ENCODE data around the gene PLXNA4. TPM values are rescaled to one million over a fixed set of nuclear protein-coding genes. Genes with fewer than 3 reads are reported as not detected.

Gene PLXNA4
- total and polyA plus RNA-seq, 2 donors from 2014 or later, result 0.17 to 3.5 TPM

DNA sequence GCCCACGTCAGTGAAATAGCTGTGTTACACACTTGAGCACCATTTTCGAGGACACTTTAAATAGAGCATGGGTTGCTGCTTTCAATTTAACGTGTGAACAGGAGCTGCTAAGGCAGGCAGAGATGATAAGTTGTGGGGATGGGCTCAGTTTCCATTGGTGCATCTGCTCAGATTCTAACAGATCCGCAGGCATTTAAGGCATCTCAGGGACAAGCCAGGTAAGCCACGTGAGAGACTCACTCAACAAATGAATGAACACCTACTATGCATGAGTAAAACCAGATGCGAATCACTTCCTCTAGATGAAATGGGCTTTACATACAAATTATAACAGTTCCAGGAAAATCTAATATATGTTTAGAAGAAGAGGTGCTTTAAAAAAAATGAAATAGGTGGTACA lies 34.6 kb downstream of the PLXNA4 start:
- FAIRE-seq (no peak), DNase-seq (no peak)
- Histone ChIP-seq H3K36me3 (ENCODE audit: control insufficient read depth in 2 of 3, insufficient read depth in 3 of 3, low read length in 3 of 3) (no peaks in the 10 kb centered on the region), H3K9ac (ENCODE audit: low read length in 3 of 3) (no peak overlapping the region), H3K4me1 (ENCODE audit: control insufficient read depth in 2 of 3, insufficient read depth in 2 of 3, low read depth in 1 of 3, low read length in 3 of 3) (no peaks in the 10 kb centered on the region), H3K9me3 (ENCODE audit: control insufficient read depth in 2 of 3, insufficient read depth in 1 of 3, low read length in 3 of 3) (peaks cover 0 to 6% (median 0%) of the 10 kb centered on the region in 3 donors), H3K4me3 (ENCODE audit: low read length in 3 of 3) (no peak overlapping the region), H3K27me3 (ENCODE audit: control insufficient read depth, insufficient read depth, low read length) (no peaks in the 10 kb centered on the region), H3K27ac (ENCODE audit: low read depth in 2 of 2, low read length in 2 of 2) (no peak overlapping the region)
- intact Hi-C loops (cut with DNase I), result no loop called here
- TF ChIP-seq, protein P1, sequence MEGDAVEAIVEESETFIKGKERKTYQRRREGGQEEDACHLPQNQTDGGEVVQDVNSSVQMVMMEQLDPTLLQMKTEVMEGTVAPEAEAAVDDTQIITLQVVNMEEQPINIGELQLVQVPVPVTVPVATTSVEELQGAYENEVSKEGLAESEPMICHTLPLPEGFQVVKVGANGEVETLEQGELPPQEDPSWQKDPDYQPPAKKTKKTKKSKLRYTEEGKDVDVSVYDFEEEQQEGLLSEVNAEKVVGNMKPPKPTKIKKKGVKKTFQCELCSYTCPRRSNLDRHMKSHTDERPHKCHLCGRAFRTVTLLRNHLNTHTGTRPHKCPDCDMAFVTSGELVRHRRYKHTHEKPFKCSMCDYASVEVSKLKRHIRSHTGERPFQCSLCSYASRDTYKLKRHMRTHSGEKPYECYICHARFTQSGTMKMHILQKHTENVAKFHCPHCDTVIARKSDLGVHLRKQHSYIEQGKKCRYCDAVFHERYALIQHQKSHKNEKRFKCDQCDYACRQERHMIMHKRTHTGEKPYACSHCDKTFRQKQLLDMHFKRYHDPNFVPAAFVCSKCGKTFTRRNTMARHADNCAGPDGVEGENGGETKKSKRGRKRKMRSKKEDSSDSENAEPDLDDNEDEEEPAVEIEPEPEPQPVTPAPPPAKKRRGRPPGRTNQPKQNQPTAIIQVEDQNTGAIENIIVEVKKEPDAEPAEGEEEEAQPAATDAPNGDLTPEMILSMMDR (IDR thresholded peaks at IDR 0.05; ENCODE audit: borderline replicate concordance, extremely low read depth, insufficient read depth), result no peak

DNA sequence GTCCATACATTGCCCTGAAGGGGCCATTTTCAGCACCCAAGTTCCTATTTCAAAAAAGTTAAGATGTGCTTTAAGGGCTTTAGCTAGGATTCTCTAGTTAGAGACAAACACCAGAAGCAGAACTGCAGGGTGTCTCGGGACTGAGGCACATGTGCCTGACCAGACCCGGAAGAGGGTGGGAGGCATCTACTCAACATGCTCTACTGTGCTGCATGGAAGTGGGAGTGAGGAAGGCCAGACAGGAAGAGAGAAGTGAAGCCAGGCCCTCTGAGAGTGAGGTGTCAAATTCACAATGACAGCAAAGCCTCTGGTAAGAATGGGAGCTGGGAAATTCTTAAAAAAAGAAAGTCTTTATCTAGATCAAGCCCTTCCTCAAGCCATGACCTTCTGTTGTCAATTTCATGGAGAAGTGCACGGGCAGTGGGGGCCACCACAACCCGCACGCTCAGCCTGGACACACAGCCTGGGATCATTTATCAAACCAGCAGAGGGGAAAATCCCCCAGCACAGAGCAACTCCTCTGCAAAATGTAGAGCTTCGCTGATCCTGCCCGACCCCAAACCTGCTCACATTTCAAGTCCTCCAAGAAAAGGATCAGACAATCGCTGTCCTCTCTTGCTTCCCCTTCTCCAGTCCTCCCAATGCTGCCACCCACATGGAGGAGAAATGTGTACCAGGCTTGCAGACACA lies 38.7 kb downstream of the PLXNA4 start:
- H3K4me3 ChIP-seq (ENCODE audit: low read length in 3 of 3), result no peak overlapping the region
- no peaks in the 10 kb centered on the region for H3K27me3 ChIP-seq (ENCODE audit: control insufficient read depth, insufficient read depth, low read length)
- DNase-seq (peak in 4 of 5 donors; percentile 75 to 85 (median 78)), FAIRE-seq (no peak)
- intact Hi-C loops (cut with DNase I), result no loop called here
- H3K4me1 ChIP-seq (ENCODE audit: control insufficient read depth in 2 of 3, insufficient read depth in 2 of 3, low read depth in 1 of 3, low read length in 3 of 3), result no peaks in the 10 kb centered on the region
- TF ChIP-seq, protein P1 (IDR thresholded peaks at IDR 0.05; ENCODE audit: borderline replicate concordance, extremely low read depth, insufficient read depth), result no peak
- no peak overlapping the region for H3K27ac ChIP-seq (ENCODE audit: low read depth in 2 of 2, low read length in 2 of 2)
- H3K9ac ChIP-seq (ENCODE audit: low read length in 3 of 3), result no peak overlapping the region
- no peaks in the 10 kb centered on the region for H3K9me3 ChIP-seq (ENCODE audit: control insufficient read depth in 2 of 3, insufficient read depth in 1 of 3, low read length in 3 of 3)
- H3K36me3 ChIP-seq (ENCODE audit: control insufficient read depth in 2 of 3, insufficient read depth in 3 of 3, low read length in 3 of 3), result no peaks in the 10 kb centered on the region

DNA sequence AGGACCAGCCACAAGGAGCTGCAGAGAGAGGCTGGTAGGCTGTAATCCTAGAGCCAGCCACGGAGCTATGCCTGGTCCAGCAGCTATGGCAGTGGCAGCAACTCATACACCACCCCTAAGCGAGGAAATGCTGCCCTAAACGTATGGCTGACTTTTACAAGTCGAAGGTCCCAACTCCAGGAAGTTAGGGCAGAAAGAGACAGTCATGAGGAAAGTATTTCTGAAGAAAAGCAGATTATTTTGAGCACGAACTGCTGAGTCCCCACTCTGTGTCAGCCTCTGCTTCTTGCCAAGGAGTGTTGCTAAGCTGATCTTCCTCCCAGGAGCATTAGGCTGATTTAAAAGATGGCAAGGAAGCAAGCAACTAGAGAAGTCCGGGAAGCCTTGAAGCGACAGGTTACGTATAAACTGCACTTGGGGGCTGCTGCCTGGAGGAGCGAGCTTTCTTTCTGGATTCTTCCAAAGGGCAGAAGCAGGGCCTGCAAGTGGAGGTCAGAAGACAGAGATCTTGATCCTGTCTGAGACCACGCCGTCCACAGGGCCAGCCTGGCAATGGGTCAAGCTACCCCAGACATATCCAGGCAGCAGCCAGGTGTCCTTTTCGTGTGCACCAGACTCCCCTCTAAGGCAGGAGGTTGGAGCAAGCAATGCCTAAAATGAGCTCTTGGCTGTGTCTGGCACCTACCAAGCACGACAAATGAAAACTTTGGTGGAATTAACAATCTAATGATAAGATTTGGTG lies 39.4 kb downstream of the PLXNA4 start:
- Histone ChIP-seq H3K27ac (ENCODE audit: low read depth in 2 of 2, low read length in 2 of 2) (no peak overlapping the region), H3K4me3 (ENCODE audit: low read length in 3 of 3) (no peak overlapping the region), H3K36me3 (ENCODE audit: control insufficient read depth in 2 of 3, insufficient read depth in 3 of 3, low read length in 3 of 3) (no peaks in the 10 kb centered on the region), H3K4me1 (ENCODE audit: control insufficient read depth in 2 of 3, insufficient read depth in 2 of 3, low read depth in 1 of 3, low read length in 3 of 3) (no peaks in the 10 kb centered on the region), H3K9ac (ENCODE audit: low read length in 3 of 3) (no peak overlapping the region), H3K9me3 (ENCODE audit: control insufficient read depth in 2 of 3, insufficient read depth in 1 of 3, low read length in 3 of 3) (no peaks in the 10 kb centered on the region), H3K27me3 (ENCODE audit: control insufficient read depth, insufficient read depth, low read length) (no peaks in the 10 kb centered on the region)
- DNase-seq (no peak), FAIRE-seq (no peak)
- TF ChIP-seq, protein P1 (IDR thresholded peaks at IDR 0.05; ENCODE audit: borderline replicate concordance, extremely low read depth, insufficient read depth), result no peak
- intact Hi-C loops (cut with DNase I), result no loop called here
